CD4-positive, alpha-beta T cell (primary cell): Measurements from ENCODE around the gene MCHR1. TPM values are rescaled to one million over a fixed set of nuclear protein-coding genes. Genes with fewer than 3 reads are reported as not detected.

Experiments
- ATAC-seq: fragments of 200-7000 bp; cut with Tn5 transposase; one replicate; pipeline ENCODE4 v1.10.0; 2022; ENCODE audit warnings: mild to moderate bottlenecking; ENCODE audit not compliant: poor library complexity
- CTCF ChIA-PET: fragments of 350-600 bp; sonication (Branson Sonifier 250); formaldehyde crosslinking; loops from one replicate; lab custom pipeline; 2021; ENCODE audit warnings: antibody characterized with exemption, inconsistent platforms; lab: Charles Lee
- POLR2A ChIA-PET: fragments of 350-600 bp; sonication (Branson Sonifier 250); formaldehyde crosslinking; loops from one replicate; lab custom pipeline; 2021; ENCODE audit warnings: antibody characterized with exemption, inconsistent platforms; lab: Charles Lee
- DNase-seq, 14 experiments: peaks; one replicate each; pipeline ENCODE4 v3.0.0-alpha.2; 2013 to 2020; ENCODE audit warnings: mixed read lengths in 2 of 14
- H3K27ac ChIP-seq, 2 donors: one replicate each; pipeline versions ENCODE4 v1.5.1 to v1.7.0; 2013; ENCODE audit warnings: low read length in 2 of 2, low read depth in 1 of 2, mild to moderate bottlenecking in 1 of 2
- H3K27me3 ChIP-seq, 2 experiments: 1 replicate in 1 of 2; 2 replicates in 1 of 2; pipeline versions ENCODE4 v1.6.1 to v1.7.0; 2013; ENCODE audit warnings: low read length in 2 of 2, control low read depth in 1 of 2, mild to moderate bottlenecking in 1 of 2, moderate library complexity in 1 of 2; ENCODE audit not compliant: insufficient read depth in 2 of 2, control insufficient read depth in 1 of 2
- H3K36me3 ChIP-seq: one replicate; pipeline ENCODE4 v1.6.1; 2013; ENCODE audit warnings: low read length, control low read depth; ENCODE audit not compliant: insufficient read depth
- H3K4me1 ChIP-seq: one replicate; pipeline ENCODE4 v1.6.1; 2013; ENCODE audit warnings: low read length, control low read depth; ENCODE audit not compliant: insufficient read depth
- H3K4me3 ChIP-seq: one replicate; pipeline ENCODE4 v1.5.1; 2013; ENCODE audit warnings: mild to moderate bottlenecking, low read length, moderate library complexity
- H3K9me3 ChIP-seq, 2 experiments: 1 replicate in 1 of 2; 2 replicates in 1 of 2; pipeline versions ENCODE4 v1.6.1 to v1.7.0; 2013; ENCODE audit warnings: low read length in 2 of 2, mild to moderate bottlenecking in 2 of 2, control low read depth in 1 of 2, moderate library complexity in 1 of 2; ENCODE audit not compliant: control insufficient read depth in 1 of 2, insufficient read depth in 1 of 2
- H3K27ac Mint-ChIP-seq: one replicate; pipeline ENCODE4 v1.8.0; 2020; ENCODE audit warnings: mixed read lengths
- H3K27me3 Mint-ChIP-seq: one replicate; pipeline ENCODE4 v1.8.0; 2021; ENCODE audit warnings: mixed read lengths
- H3K36me3 Mint-ChIP-seq: one replicate; pipeline ENCODE4 v1.8.0; 2021; ENCODE audit warnings: low read depth, mixed read lengths
- H3K4me1 Mint-ChIP-seq: one replicate; pipeline ENCODE4 v1.8.0; 2021; ENCODE audit warnings: low read depth, mixed read lengths
- H3K4me3 Mint-ChIP-seq: one replicate; pipeline ENCODE4 v1.8.0; 2020; ENCODE audit warnings: mild to moderate bottlenecking, mixed read lengths
- H3K9me3 Mint-ChIP-seq: one replicate; pipeline ENCODE4 v1.8.0; 2020; ENCODE audit warnings: mixed read lengths
- intact Hi-C, 2 experiments: fragments of 100-400 bp; cut with DNase I in 1 of 2; cut with micrococcal nuclease in 1 of 2; formaldehyde crosslinking; loops; one replicate each; pipeline versions ENCODE4 v1.15.1 to v1.9.0; 2023 to 2025; cut with DNase I, micrococcal nuclease
- total RNA-seq, 174 experiments: library from RNA in 2 of 174; stranded (reverse) in 2 of 174; gene quantifications; one replicate each; pipeline ENCODE4 v1.2.3 and lab custom pipeline; 2021 to 2026
- TF ChIP-seq, protein P1 (sequence below): fragments of 200-600 bp; IDR thresholded peaks from one replicate; pipeline ENCODE4 v1.8.0; 2022; ENCODE audit warnings: antibody characterized with exemption, mild to moderate bottlenecking

The MCHR1 gene
- total RNA-seq, 2 experiments from 2014 or later = not detected

DNA sequence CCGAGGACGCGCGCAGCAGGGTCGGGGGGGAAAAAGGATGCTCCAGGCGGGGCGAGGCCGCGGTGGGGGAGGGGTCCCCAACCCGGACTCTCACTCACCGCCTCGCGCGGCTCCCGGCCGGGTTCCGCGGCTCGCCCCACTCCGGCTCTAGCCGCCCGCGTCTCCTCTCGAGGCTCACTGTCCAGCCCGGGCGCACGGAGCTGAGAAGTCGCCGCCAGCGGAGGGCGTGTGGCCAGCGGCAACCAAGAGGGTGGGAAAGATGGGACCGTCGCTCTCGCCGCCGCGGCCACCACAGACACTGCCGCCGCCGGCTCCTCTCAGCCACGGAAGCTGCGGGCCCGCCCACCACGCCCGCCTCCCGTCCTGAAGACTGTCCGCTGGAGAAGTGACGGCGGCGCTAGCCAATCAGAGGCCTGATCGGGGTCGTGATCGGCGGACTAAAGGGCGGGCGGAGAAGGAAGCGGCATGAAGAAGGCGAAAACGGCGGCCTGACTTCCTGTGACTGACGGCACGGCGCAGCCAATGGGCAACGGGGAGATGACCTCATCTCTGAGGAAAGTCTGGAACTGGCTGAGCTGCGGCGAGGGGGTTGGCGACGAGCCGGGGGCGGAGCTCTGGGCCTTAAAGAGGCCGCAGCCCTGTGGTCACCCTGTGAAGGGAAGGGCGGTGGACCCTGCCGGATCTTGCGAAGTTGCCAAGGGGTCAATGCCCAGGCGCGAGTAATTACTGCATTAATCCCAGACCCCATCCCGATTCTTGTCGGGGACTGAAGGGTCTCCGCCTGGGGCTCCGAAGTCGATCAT lies 42.7 kb upstream of the MCHR1 start, which contains the start of gene MRTFA:
Gene MRTFA (minus strand): TSS at position 340 of the 803 bp plus-strand sequence.
- peak within 1 kb of the TSS; percentile 88 to 93 for H3K27ac ChIP-seq
- no peaks in the 10 kb centered on the region for H3K9me3 Mint-ChIP-seq
- no peaks in the 10 kb centered on the region for H3K27me3 ChIP-seq
- intact Hi-C loops = loop anchor here (1.0 to 5.0 kb wide), 6 partner anchors 182 to 1104 kb away; partner anchors contain the start of genes TNRC6B (in 2 of the 2), RPS19BP1 (in 1 of the 2) and SLC25A17 (in 1 of the 2)
- peaks cover 38% of the 10 kb centered on the region for H3K4me1 ChIP-seq
- H3K36me3 ChIP-seq = no peaks in the 10 kb centered on the region
- peak; percentile 97 to 100 (median 99) for DNase-seq
- ATAC-seq = peak; percentile 93
- peaks cover 48% of the 10 kb centered on the region for H3K4me1 Mint-ChIP-seq
- POLR2A ChIA-PET = interaction anchor here (0.6 to 6.6 kb wide), 30 partner anchors 9 to 745 kb away, joined by 3 to 72 read pairs (median 4); partner anchors contain the start of genes EP300, TEF and TNRC6B
- no peaks in the 10 kb centered on the region for H3K9me3 ChIP-seq
- peak within 1 kb of the TSS; percentile 99 for H3K27ac Mint-ChIP-seq
- CTCF ChIA-PET = interaction anchor here (1.3 to 2.9 kb wide), 4 partner anchors 10 to 200 kb away, joined by 4 to 15 read pairs (median 6); no protein-coding TSS in a partner anchor
- peak within 1 kb of the TSS; percentile 100 for H3K4me3 Mint-ChIP-seq
- H3K4me3 ChIP-seq = peak within 1 kb of the TSS; percentile 96
- H3K27me3 Mint-ChIP-seq = no peaks in the 10 kb centered on the region
- TF ChIP-seq, protein P1, sequence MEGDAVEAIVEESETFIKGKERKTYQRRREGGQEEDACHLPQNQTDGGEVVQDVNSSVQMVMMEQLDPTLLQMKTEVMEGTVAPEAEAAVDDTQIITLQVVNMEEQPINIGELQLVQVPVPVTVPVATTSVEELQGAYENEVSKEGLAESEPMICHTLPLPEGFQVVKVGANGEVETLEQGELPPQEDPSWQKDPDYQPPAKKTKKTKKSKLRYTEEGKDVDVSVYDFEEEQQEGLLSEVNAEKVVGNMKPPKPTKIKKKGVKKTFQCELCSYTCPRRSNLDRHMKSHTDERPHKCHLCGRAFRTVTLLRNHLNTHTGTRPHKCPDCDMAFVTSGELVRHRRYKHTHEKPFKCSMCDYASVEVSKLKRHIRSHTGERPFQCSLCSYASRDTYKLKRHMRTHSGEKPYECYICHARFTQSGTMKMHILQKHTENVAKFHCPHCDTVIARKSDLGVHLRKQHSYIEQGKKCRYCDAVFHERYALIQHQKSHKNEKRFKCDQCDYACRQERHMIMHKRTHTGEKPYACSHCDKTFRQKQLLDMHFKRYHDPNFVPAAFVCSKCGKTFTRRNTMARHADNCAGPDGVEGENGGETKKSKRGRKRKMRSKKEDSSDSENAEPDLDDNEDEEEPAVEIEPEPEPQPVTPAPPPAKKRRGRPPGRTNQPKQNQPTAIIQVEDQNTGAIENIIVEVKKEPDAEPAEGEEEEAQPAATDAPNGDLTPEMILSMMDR = no peak
- H3K36me3 Mint-ChIP-seq = peaks cover 10% of the 10 kb centered on the region

DNA sequence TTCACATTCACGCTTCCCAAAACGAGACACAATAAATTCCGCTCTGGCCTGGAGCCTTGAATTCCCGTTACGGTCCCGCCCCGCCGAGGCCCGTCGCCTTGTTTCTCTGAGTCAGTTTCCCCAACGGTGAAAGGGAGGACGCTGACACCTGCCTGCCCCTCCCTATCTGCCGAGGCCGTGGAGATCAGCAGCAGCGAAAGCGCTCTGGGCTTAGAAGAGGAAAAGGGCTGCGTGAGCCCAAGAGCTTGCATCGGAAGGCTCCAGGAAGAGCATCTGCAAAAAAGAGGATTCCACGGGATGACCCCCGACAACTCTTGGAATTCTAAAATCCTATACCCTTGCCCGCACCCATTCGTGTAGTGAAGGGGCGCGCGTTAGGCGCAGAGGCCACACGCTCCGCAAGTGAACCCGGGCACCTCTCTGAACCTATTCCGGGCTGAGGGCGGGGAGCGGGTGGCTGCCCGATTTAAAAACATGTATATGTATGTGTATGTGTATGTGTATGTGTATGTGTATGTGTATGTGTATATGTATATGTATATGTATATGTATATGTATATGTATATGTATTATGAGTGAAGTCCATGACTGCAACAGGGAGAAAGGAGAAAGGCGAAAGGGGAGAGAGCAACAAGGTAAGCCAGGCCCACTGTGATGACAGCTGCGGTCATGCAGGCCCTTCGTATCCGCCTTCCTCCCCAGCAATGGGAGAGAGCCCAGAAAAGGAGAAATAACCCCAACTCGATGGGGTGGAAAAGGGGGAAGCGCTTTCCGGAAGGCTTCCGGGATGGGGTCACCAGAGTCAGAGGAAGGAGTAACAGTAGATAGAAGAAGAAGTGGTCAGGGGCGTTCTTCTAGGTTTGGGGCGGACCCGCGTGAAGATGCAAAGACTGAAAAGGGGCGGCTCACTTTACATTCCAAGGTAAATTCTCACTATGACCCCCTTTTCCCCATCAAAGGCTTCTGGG lies 41.8 kb upstream of the MCHR1 start:
- POLR2A ChIA-PET = interaction anchor here (0.6 to 6.6 kb wide), 31 partner anchors 8 to 744 kb away, joined by 3 to 72 read pairs (median 4); partner anchors contain the start of genes EP300, TEF and TNRC6B
- DNase-seq (peak in 13 of 14 experiments; percentile 31 to 73 (median 42)), ATAC-seq (peak; percentile 31)
- H3K9me3 ChIP-seq = no peaks in the 10 kb centered on the region
- Mint-ChIP-seq H3K27me3 (no peaks in the 10 kb centered on the region), H3K4me3 (peak overlapping the region; percentile 100), H3K27ac (peak overlapping the region; percentile 99), H3K4me1 (peaks cover 42% of the 10 kb centered on the region), H3K9me3 (no peaks in the 10 kb centered on the region), H3K36me3 (peaks cover 10% of the 10 kb centered on the region)
- no peaks in the 10 kb centered on the region for H3K36me3 ChIP-seq
- peak overlapping the region; percentile 96 for H3K4me3 ChIP-seq
- intact Hi-C loops = loop anchor here in 1 of 2 experiments (2.0 to 5.0 kb wide), 5 partner anchors 181 to 1105 kb away; partner anchors contain the start of genes RPS19BP1, SLC25A17 and TNRC6B
- no peaks in the 10 kb centered on the region for H3K27me3 ChIP-seq
- peaks cover 31% of the 10 kb centered on the region for H3K4me1 ChIP-seq
- TF ChIP-seq, protein P1 = no peak
- CTCF ChIA-PET = interaction anchor here (0.6 to 2.9 kb wide), 5 partner anchors 9 to 201 kb away, joined by 3 to 15 read pairs (median 5); no protein-coding TSS in a partner anchor
- peak overlapping the region; percentile 88 to 93 for H3K27ac ChIP-seq
